BLaER1 (cell line): Measurements from ENCODE around the gene CHST15.

Experiments
- H3K27ac ChIP-seq: shearing (Covaris generic); formaldehyde crosslinking; 2 replicates; pipeline ENCODE4 v1.8.1; 2022
- H3K27me3 ChIP-seq: shearing (Covaris generic); formaldehyde crosslinking; 2 replicates; pipeline ENCODE4 v1.8.1; 2022
- H3K36me3 ChIP-seq: shearing (Covaris generic); formaldehyde crosslinking; 2 replicates; pipeline ENCODE4 v1.8.1; 2022
- H3K4me1 ChIP-seq: shearing (Covaris generic); formaldehyde crosslinking; 2 replicates; pipeline ENCODE4 v1.8.1; 2022
- H3K4me2 ChIP-seq: shearing (Covaris generic); formaldehyde crosslinking; 2 replicates; pipeline ENCODE4 v1.8.1; 2022
- H3K4me3 ChIP-seq: shearing (Covaris generic); formaldehyde crosslinking; 2 replicates; pipeline ENCODE4 v1.8.1; 2022
- H3K9ac ChIP-seq: shearing (Covaris generic); formaldehyde crosslinking; 2 replicates; pipeline ENCODE4 v1.8.1; 2022
- H3K9me3 ChIP-seq: shearing (Covaris generic); formaldehyde crosslinking; 2 replicates; pipeline ENCODE4 v1.8.1; 2022
- H4K20me1 ChIP-seq: shearing (Covaris generic); formaldehyde crosslinking; 2 replicates; pipeline ENCODE4 v1.8.1; 2022
- Cebpa-rat ChIP-seq: shearing (Covaris generic); IDR thresholded peaks from 2 replicates; pipeline ENCODE4 v1.8.1; 2022

CHST15 gene

GRCh38 chr10:124016804-124017375 lies 76.5 kb downstream of the CHST15 start:
- H3K27me3 ChIP-seq, result no peaks in the 10 kb centered on the region
- H3K27ac ChIP-seq, result 0 out of 2 replicates have a peak overlapping the region, but pooled peaks have one; percentile 22
- no peak for TF ChIP-seq Cebpa-rat
- peaks cover 17% of the 10 kb centered on the region for H3K9me3 ChIP-seq
- no peak overlapping the region for H3K4me3 ChIP-seq
- peaks cover 95% of the 10 kb centered on the region for H4K20me1 ChIP-seq
- peaks cover 96% of the 10 kb centered on the region for H3K36me3 ChIP-seq
- peak overlapping the region; percentile 69 for H3K4me2 ChIP-seq
- peaks cover 77% of the 10 kb centered on the region for H3K4me1 ChIP-seq
- H3K9ac ChIP-seq, result peak overlapping the region; percentile 43; the same call in 1 of the 2 replicates

- Histone ChIP-seq H4K20me1 (peaks cover 97% of the 10 kb centered on the region), H3K27ac (0 out of 2 replicates have a peak overlapping the region, but pooled peaks have one; percentile 35)
- no peak for TF ChIP-seq Cebpa-rat
Observed at GRCh38 chr10:124015991-124016390, 77.4 kb downstream of the CHST15 start.

GRCh38 chr10:124014416-124015154 lies 78.8 kb downstream of the CHST15 start:
- Histone ChIP-seq H3K4me3 (no peak overlapping the region), H3K9ac (no peak overlapping the region), H3K4me2 (peak overlapping the region; percentile 69), H3K27ac (peak overlapping the region; percentile 21; the same call in 1 of the 2 replicates), H3K27me3 (no peaks in the 10 kb centered on the region), H4K20me1 (peaks cover 98% of the 10 kb centered on the region), H3K4me1 (peaks cover 94% of the 10 kb centered on the region), H3K9me3 (peaks cover 17% of the 10 kb centered on the region), H3K36me3 (peaks cover 95% of the 10 kb centered on the region)
- TF ChIP-seq Cebpa-rat, result no peak

More at GRCh38 chr10:124015991-124016390, 77.4 kb downstream of the CHST15 start:
- Histone ChIP-seq H3K36me3 (peaks cover 95% of the 10 kb centered on the region), H3K4me3 (no peak overlapping the region; the same call in 1 of the 2 replicates), H3K4me1 (peaks cover 86% of the 10 kb centered on the region), H3K9me3 (peaks cover 17% of the 10 kb centered on the region), H3K4me2 (peak overlapping the region; percentile 69), H3K9ac (0 out of 2 replicates have a peak overlapping the region, but pooled peaks have one; percentile 45), H3K27me3 (no peaks in the 10 kb centered on the region)

GRCh38 chr10:124013916-124014315 lies 79.5 kb downstream of the CHST15 start:
- Histone ChIP-seq H3K9me3 (peaks cover 17% of the 10 kb centered on the region), H3K4me3 (no peak overlapping the region), H3K27me3 (no peaks in the 10 kb centered on the region), H3K4me1 (peaks cover 87% of the 10 kb centered on the region), H3K36me3 (peaks cover 95% of the 10 kb centered on the region), H3K9ac (no peak overlapping the region), H3K27ac (no peak overlapping the region; the same call in 1 of the 2 replicates), H4K20me1 (peaks cover 98% of the 10 kb centered on the region), H3K4me2 (no peak overlapping the region)
- no peak for TF ChIP-seq Cebpa-rat

- Histone ChIP-seq H3K27me3 (no peaks in the 10 kb centered on the region), H3K9ac (no peak overlapping the region), H3K4me1 (peaks cover 86% of the 10 kb centered on the region), H3K27ac (no peak overlapping the region), H3K9me3 (peaks cover 17% of the 10 kb centered on the region), H3K4me3 (no peak overlapping the region), H4K20me1 (peaks cover 98% of the 10 kb centered on the region), H3K36me3 (peaks cover 95% of the 10 kb centered on the region), H3K4me2 (no peak overlapping the region)
- no peak for TF ChIP-seq Cebpa-rat
Observed at GRCh38 chr10:124012991-124013390, 80.4 kb downstream of the CHST15 start.

- Histone ChIP-seq H3K9ac (no peak overlapping the region), H3K36me3 (peaks cover 95% of the 10 kb centered on the region), H3K27ac (no peak overlapping the region), H3K4me1 (peaks cover 86% of the 10 kb centered on the region), H4K20me1 (peaks cover 98% of the 10 kb centered on the region), H3K9me3 (peaks cover 17% of the 10 kb centered on the region), H3K27me3 (no peaks in the 10 kb centered on the region), H3K4me3 (no peak overlapping the region), H3K4me2 (no peak overlapping the region)
- no peak for TF ChIP-seq Cebpa-rat
Observed at GRCh38 chr10:124012583-124012982, 80.8 kb downstream of the CHST15 start.

GRCh38 chr10:124012066-124012465 lies 81.3 kb downstream of the CHST15 start:
- peak overlapping the region; percentile 64 for H3K4me2 ChIP-seq
- peak overlapping the region; percentile 57; the same call in 1 of the 2 replicates for H3K27ac ChIP-seq
- peaks cover 17% of the 10 kb centered on the region for H3K9me3 ChIP-seq
- TF ChIP-seq Cebpa-rat, result no peak
- H3K4me1 ChIP-seq, result peaks cover 86% of the 10 kb centered on the region
- H4K20me1 ChIP-seq, result peaks cover 98% of the 10 kb centered on the region
- H3K27me3 ChIP-seq, result no peaks in the 10 kb centered on the region
- H3K9ac ChIP-seq, result no peak overlapping the region
- H3K4me3 ChIP-seq, result no peak overlapping the region
- peaks cover 95% of the 10 kb centered on the region for H3K36me3 ChIP-seq

GRCh38 chr10:124011464-124011863 lies 81.9 kb downstream of the CHST15 start:
- H3K4me2 ChIP-seq, result peak overlapping the region; percentile 64

GRCh38 chr10:124010563-124011131 lies 82.8 kb downstream of the CHST15 start:
- peaks cover 95% of the 10 kb centered on the region for H3K36me3 ChIP-seq
- H3K27me3 ChIP-seq, result no peaks in the 10 kb centered on the region
- H4K20me1 ChIP-seq, result peaks cover 98% of the 10 kb centered on the region
- H3K4me3 ChIP-seq, result no peak overlapping the region
- no peak overlapping the region for H3K27ac ChIP-seq
- H3K9me3 ChIP-seq, result peaks cover 17% of the 10 kb centered on the region
- peak overlapping the region; percentile 64 for H3K4me2 ChIP-seq
- H3K9ac ChIP-seq, result no peak overlapping the region
- no peak for TF ChIP-seq Cebpa-rat
- peaks cover 86% of the 10 kb centered on the region for H3K4me1 ChIP-seq

More at GRCh38 chr10:124011464-124011863, 81.9 kb downstream of the CHST15 start:
- H3K27me3 ChIP-seq, result no peaks in the 10 kb centered on the region
- H3K9ac ChIP-seq, result no peak overlapping the region
- H3K4me1 ChIP-seq, result peaks cover 86% of the 10 kb centered on the region
- no peak overlapping the region for H3K4me3 ChIP-seq
- no peak for TF ChIP-seq Cebpa-rat
- H3K36me3 ChIP-seq, result peaks cover 95% of the 10 kb centered on the region
- H3K27ac ChIP-seq, result peak overlapping the region; percentile 57
- peaks cover 17% of the 10 kb centered on the region for H3K9me3 ChIP-seq
- peaks cover 98% of the 10 kb centered on the region for H4K20me1 ChIP-seq
